ENCODE measurements around the gene DYNC2H1.

Gene DYNC2H1

DNA sequence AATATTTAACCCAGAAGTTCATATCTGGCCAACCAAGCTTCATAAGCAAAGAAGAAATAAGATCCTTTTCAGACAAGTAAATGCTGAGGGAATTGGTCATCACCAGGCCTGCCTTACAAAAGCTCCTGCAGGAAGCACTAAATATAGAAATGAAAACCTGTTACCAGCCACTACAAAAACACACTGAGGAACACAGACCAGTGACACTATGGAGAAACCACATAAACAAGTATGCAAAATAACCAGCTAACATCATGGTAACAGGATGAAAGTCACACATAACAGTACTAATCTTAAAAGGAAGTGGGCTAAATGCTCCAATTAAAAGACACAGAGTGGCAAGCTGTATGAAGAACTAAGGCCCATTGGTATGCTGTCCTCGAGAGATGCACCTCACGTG, 311.4 kb downstream of the DYNC2H1 start:
- no peaks in the 10 kb centered on the region for H3K27me3 ChIP-seq (ENCODE audit: control insufficient read depth, insufficient read depth, low read length)
- no peak overlapping the region for H3K9ac ChIP-seq (ENCODE audit: low read length)
- H3K9me3 ChIP-seq (ENCODE audit: control insufficient read depth, low read depth, low read length), result no peaks in the 10 kb centered on the region
- H3K36me3 ChIP-seq (ENCODE audit: control insufficient read depth, low read depth, low read length), result no peaks in the 10 kb centered on the region
- H3K4me1 ChIP-seq (ENCODE audit: control insufficient read depth, low read depth, low read length), result no peaks in the 10 kb centered on the region
- no peak overlapping the region for H3K4me3 ChIP-seq (ENCODE audit: low read length)
- H3K27ac ChIP-seq (ENCODE audit: low read length), result no peak overlapping the region

DNA sequence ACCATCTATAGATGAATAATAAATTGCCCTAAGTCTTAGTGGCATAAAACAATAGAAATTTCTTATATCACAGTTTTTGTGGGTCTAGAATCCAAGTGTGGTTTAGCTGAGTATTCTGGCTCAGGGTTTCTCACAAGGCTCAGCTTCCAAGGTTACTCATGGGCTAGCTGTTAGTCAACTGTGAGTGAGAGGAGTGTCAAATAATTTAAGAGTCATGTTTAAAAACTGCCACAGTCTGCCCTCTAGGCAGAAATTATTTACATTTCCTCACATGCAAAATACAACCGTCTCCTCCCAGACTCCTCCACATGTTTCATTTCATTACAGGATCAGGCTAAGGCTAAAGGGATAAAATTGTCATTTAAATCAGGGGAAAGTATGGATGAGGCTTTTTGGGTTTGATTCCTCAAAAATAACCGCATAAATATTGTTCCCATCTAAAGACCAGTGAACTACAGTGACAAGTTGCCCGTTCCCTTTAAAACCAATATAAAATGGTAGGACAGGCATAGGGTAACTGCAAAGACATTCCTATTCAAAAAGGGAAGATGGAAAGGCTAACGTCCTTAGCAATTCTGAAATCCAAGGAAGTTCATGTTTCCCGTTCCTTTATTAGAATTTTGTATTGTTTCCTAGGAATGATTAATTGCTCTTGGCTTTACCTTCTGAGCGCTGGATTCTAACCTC, 324.3 kb downstream of the DYNC2H1 start:
- no peak overlapping the region for H3K9ac ChIP-seq (ENCODE audit: low read length)
- no peaks in the 10 kb centered on the region for H3K9me3 ChIP-seq (ENCODE audit: control insufficient read depth, low read depth, low read length)
- H3K27me3 ChIP-seq (ENCODE audit: control insufficient read depth, insufficient read depth, low read length), result no peaks in the 10 kb centered on the region
- no peak overlapping the region for H3K27ac ChIP-seq (ENCODE audit: low read length)
- no peaks in the 10 kb centered on the region for H3K4me1 ChIP-seq (ENCODE audit: control insufficient read depth, low read depth, low read length)
- H3K36me3 ChIP-seq (ENCODE audit: control insufficient read depth, low read depth, low read length), result no peaks in the 10 kb centered on the region
- H3K4me3 ChIP-seq (ENCODE audit: low read length), result no peak overlapping the region

DNA sequence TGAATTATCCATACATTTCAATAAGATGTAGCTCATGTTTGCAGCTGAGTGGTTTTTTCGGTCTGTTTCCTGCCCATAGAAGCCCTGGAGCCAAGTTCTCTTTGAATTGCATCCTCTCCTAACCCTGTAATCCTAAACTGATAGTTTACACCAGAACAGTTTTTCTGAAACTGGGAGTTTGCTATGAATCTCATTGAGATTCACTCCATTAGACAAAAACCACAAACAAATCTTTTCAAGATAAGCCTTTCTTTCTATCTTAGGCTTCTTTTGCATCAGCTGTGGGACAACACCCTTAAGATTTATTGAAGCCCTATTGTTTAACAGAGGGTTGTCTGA, 324.8 kb downstream of the DYNC2H1 start:
- Histone ChIP-seq H3K9ac (ENCODE audit: low read length) (no peak overlapping the region), H3K9me3 (ENCODE audit: control insufficient read depth, low read depth, low read length) (no peaks in the 10 kb centered on the region), H3K27ac (ENCODE audit: low read length) (no peak overlapping the region), H3K4me1 (ENCODE audit: control insufficient read depth, low read depth, low read length) (no peaks in the 10 kb centered on the region), H3K36me3 (ENCODE audit: control insufficient read depth, low read depth, low read length) (no peaks in the 10 kb centered on the region), H3K4me3 (ENCODE audit: low read length) (no peak overlapping the region), H3K27me3 (ENCODE audit: control insufficient read depth, insufficient read depth, low read length) (no peaks in the 10 kb centered on the region)

- Histone ChIP-seq H3K27ac (ENCODE audit: low read length) (no peak overlapping the region), H3K9ac (ENCODE audit: low read length) (no peak overlapping the region), H3K36me3 (ENCODE audit: control insufficient read depth, low read depth, low read length) (no peaks in the 10 kb centered on the region), H3K27me3 (ENCODE audit: control insufficient read depth, insufficient read depth, low read length) (no peaks in the 10 kb centered on the region), H3K4me3 (ENCODE audit: low read length) (no peak overlapping the region), H3K9me3 (ENCODE audit: control insufficient read depth, low read depth, low read length) (no peaks in the 10 kb centered on the region), H3K4me1 (ENCODE audit: control insufficient read depth, low read depth, low read length) (no peaks in the 10 kb centered on the region)
Observed at GRCh38 chr11:103436131-103436770, 327.0 kb downstream of the DYNC2H1 start.

DNA sequence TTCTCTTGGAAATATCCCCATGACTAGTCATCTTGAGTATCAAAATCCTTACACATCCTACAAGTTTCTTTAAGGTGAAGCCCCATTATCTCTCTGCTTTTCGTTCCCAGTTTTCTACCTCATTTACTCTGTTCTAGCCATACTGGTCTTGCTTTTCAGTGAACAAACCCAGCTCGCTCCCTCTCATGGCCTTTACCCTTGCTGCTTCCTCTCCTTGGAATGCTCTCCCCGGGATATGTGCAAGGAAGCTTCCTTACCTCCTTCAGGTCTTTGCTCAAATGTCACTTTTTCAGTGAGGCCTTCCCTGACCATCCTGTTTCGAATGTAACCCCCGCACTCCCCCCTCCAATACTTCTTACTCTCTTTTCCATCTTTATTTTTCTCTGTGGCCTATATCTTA, 331.8 kb downstream of the DYNC2H1 start:
- H3K4me1 ChIP-seq (ENCODE audit: control insufficient read depth, low read depth, low read length), result no peaks in the 10 kb centered on the region
- no peaks in the 10 kb centered on the region for H3K9me3 ChIP-seq (ENCODE audit: control insufficient read depth, low read depth, low read length)
- no peak overlapping the region for H3K9ac ChIP-seq (ENCODE audit: low read length)
- H3K27ac ChIP-seq (ENCODE audit: low read length), result no peak overlapping the region
- no peaks in the 10 kb centered on the region for H3K27me3 ChIP-seq (ENCODE audit: control insufficient read depth, insufficient read depth, low read length)
- no peaks in the 10 kb centered on the region for H3K36me3 ChIP-seq (ENCODE audit: control insufficient read depth, low read depth, low read length)
- H3K4me3 ChIP-seq (ENCODE audit: low read length), result no peak overlapping the region

GRCh38 chr11:103448966-103449365, 339.7 kb downstream of the DYNC2H1 start:
- Histone ChIP-seq H3K9ac (ENCODE audit: low read length) (no peak overlapping the region), H3K9me3 (ENCODE audit: control insufficient read depth, low read depth, low read length) (no peaks in the 10 kb centered on the region), H3K4me3 (ENCODE audit: low read length) (no peak overlapping the region), H3K4me1 (ENCODE audit: control insufficient read depth, low read depth, low read length) (no peaks in the 10 kb centered on the region), H3K27me3 (ENCODE audit: control insufficient read depth, insufficient read depth, low read length) (no peaks in the 10 kb centered on the region), H3K27ac (ENCODE audit: low read length) (no peak overlapping the region), H3K36me3 (ENCODE audit: control insufficient read depth, low read depth, low read length) (no peaks in the 10 kb centered on the region)

- H3K9me3 ChIP-seq (ENCODE audit: control insufficient read depth, low read depth, low read length), result no peaks in the 10 kb centered on the region
- no peaks in the 10 kb centered on the region for H3K27me3 ChIP-seq (ENCODE audit: control insufficient read depth, insufficient read depth, low read length)
- H3K4me3 ChIP-seq (ENCODE audit: low read length), result no peak overlapping the region
- H3K27ac ChIP-seq (ENCODE audit: low read length), result no peak overlapping the region
- H3K36me3 ChIP-seq (ENCODE audit: control insufficient read depth, low read depth, low read length), result no peaks in the 10 kb centered on the region
- no peaks in the 10 kb centered on the region for H3K4me1 ChIP-seq (ENCODE audit: control insufficient read depth, low read depth, low read length)
- no peak overlapping the region for H3K9ac ChIP-seq (ENCODE audit: low read length)
Observed at GRCh38 chr11:103450241-103450640, 341.0 kb downstream of the DYNC2H1 start.

DNA sequence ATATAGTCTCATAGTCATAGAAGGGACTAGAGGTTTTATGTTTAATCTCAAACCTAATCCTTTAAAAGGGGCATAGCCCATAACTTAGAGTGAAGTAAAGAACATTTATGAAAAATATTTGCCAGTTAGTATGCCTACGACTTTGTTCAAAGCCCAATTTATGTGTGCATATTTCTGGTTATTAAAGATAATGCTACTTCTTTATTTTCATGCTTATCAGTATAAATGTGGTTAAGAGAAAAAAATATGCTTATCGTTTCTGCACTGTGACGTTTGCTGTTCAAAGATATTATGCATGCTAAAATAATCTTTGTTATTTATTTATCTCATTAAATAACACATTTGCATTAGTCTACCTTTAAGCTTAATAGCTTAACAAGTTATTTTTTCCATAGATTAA, 343.9 kb downstream of the DYNC2H1 start:
- Histone ChIP-seq H3K27me3 (ENCODE audit: control insufficient read depth, insufficient read depth, low read length) (no peaks in the 10 kb centered on the region), H3K27ac (ENCODE audit: low read length) (no peak overlapping the region), H3K9ac (ENCODE audit: low read length) (no peak overlapping the region), H3K4me1 (ENCODE audit: control insufficient read depth, low read depth, low read length) (no peaks in the 10 kb centered on the region), H3K4me3 (ENCODE audit: low read length) (no peak overlapping the region), H3K9me3 (ENCODE audit: control insufficient read depth, low read depth, low read length) (no peaks in the 10 kb centered on the region), H3K36me3 (ENCODE audit: control insufficient read depth, low read depth, low read length) (no peaks in the 10 kb centered on the region)

DNA sequence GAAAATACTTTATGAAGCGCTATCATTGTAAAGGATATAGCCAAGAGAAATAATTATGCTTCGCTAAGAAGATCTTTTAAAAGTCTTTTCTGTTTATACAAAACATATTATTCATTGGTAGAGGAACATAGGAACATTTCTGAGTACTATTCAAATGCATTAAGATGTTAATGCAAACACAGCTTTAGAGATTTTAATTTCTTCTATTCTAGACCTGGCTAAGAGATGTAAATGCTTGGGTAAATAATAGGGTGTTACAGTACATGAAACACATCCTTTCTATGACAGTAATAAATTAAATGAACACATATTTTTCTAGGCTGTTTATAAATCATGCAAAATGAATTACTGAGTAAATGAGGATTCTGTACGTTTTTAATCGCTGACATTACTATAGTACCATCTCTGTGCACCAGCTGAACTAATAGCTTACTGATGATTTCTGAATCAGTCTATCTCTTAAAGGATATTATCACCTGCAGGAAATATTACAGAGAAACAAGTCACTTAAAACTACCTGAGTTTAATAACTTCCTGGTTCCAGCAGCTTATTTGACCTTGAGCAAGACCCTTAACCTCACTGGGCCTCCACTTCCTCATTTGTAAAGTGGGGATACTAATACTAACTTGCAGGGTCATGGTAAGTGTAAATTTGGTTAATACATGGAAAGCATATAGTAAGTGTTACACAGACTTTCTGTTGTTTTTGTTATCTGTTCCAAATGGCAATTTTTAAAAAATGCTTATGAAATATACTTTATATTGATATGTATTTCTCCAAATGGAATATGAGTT, 344.9 kb downstream of the DYNC2H1 start:
- Histone ChIP-seq H3K9ac (ENCODE audit: low read length) (no peak overlapping the region), H3K4me3 (ENCODE audit: low read length) (no peak overlapping the region), H3K27me3 (ENCODE audit: control insufficient read depth, insufficient read depth, low read length) (no peaks in the 10 kb centered on the region), H3K36me3 (ENCODE audit: control insufficient read depth, low read depth, low read length) (no peaks in the 10 kb centered on the region), H3K4me1 (ENCODE audit: control insufficient read depth, low read depth, low read length) (no peaks in the 10 kb centered on the region), H3K9me3 (ENCODE audit: control insufficient read depth, low read depth, low read length) (no peaks in the 10 kb centered on the region), H3K27ac (ENCODE audit: low read length) (no peak overlapping the region)

DNA sequence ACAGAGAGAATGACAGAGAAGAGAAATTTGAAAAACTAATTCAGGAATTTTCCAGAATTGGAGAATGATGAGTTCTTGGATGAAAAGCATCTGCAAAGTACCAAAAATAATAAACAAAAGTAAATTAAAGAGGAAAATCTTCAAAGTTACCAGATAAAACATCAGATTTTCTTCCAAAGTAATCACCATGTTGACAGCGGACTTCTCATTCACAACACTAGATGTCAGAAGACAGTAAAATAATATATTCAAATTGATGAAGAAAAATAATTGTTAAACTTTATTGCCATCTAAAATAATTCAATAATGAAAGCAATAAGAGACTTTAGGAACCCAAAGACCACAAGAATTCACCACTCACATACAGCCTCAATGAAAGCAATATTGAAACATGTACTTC, 355.2 kb downstream of the DYNC2H1 start:
- H3K9me3 ChIP-seq (ENCODE audit: control insufficient read depth, low read depth, low read length), result no peaks in the 10 kb centered on the region
- H3K4me1 ChIP-seq (ENCODE audit: control insufficient read depth, low read depth, low read length), result no peaks in the 10 kb centered on the region
- H3K27ac ChIP-seq (ENCODE audit: low read length), result no peak overlapping the region
- no peaks in the 10 kb centered on the region for H3K27me3 ChIP-seq (ENCODE audit: control insufficient read depth, insufficient read depth, low read length)
- H3K9ac ChIP-seq (ENCODE audit: low read length), result no peak overlapping the region
- no peaks in the 10 kb centered on the region for H3K36me3 ChIP-seq (ENCODE audit: control insufficient read depth, low read depth, low read length)
- H3K4me3 ChIP-seq (ENCODE audit: low read length), result no peak overlapping the region

DNA sequence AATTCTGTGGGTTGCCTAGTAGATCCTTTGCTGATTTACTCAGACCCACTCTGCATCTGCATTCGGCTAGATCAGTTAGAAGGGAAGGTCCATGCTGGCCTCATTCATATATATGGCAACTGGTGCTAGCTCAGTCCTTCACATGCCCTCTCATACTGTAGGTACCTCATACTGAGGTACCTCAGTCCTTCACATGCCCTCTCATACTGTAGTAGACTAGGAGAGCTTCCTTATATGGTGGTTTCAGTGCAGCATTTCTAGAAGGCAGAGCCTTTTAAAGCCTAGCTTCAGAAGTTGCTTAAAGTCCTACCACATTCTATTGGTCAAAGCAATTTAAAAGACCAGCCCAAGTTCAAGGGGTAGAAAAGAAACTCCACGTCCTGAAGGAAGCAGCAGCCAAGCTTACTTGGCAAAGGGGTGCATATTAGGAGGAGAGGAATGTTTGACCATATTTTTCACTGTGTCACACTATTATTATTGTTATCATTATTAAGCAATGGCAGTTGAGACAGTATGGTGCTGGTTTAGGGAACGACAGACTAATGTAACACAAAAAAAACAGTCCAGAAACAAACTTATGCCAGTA, 356.4 kb downstream of the DYNC2H1 start:
- no peaks in the 10 kb centered on the region for H3K4me1 ChIP-seq (ENCODE audit: control insufficient read depth, low read depth, low read length)
- no peak overlapping the region for H3K4me3 ChIP-seq (ENCODE audit: low read length)
- no peaks in the 10 kb centered on the region for H3K36me3 ChIP-seq (ENCODE audit: control insufficient read depth, low read depth, low read length)
- no peaks in the 10 kb centered on the region for H3K27me3 ChIP-seq (ENCODE audit: control insufficient read depth, insufficient read depth, low read length)
- no peak overlapping the region for H3K9ac ChIP-seq (ENCODE audit: low read length)
- no peaks in the 10 kb centered on the region for H3K9me3 ChIP-seq (ENCODE audit: control insufficient read depth, low read depth, low read length)
- H3K27ac ChIP-seq (ENCODE audit: low read length), result no peak overlapping the region
